ENCODE data around the gene CD59.

CD59 gene

GRCh38 chr11:33743291-33743690, 7.1 kb upstream of the CD59 start:
- in situ Hi-C loops (cut with MboI; ENCODE audit: low sequenced_read_pairs), result loop anchor here (25.0 kb wide), 1 partner anchor 381 kb away; no protein-coding TSS in a partner anchor

- in situ Hi-C loops (cut with MboI; ENCODE audit: low sequenced_read_pairs), result loop anchor here (25.0 kb wide), 1 partner anchor 380 kb away; no protein-coding TSS in a partner anchor
Observed at GRCh38 chr11:33742249-33742851, 6.1 kb upstream of the CD59 start.

- in situ Hi-C loops (cut with MboI; ENCODE audit: low sequenced_read_pairs), result loop anchor here (25.0 kb wide), 1 partner anchor 380 kb away; no protein-coding TSS in a partner anchor
Observed at GRCh38 chr11:33741806-33742205, 5.6 kb upstream of the CD59 start.

- in situ Hi-C loops (cut with MboI; ENCODE audit: low sequenced_read_pairs), result loop anchor here (25.0 kb wide), 1 partner anchor 375 kb away; no protein-coding TSS in a partner anchor
Observed at GRCh38 chr11:33737362-33737821, 1.2 kb upstream of the CD59 start.

GRCh38 chr11:33735271-33736147, 714 bp downstream of the CD59 start:
- in situ Hi-C loops (cut with MboI; ENCODE audit: low sequenced_read_pairs), result loop anchor here (25.0 kb wide), 1 partner anchor 373 kb away; no protein-coding TSS in a partner anchor

GRCh38 chr11:33734441-33735270, 1.6 kb downstream of the CD59 start:
- in situ Hi-C loops (cut with MboI; ENCODE audit: low sequenced_read_pairs), result loop anchor here (25.0 kb wide), 1 partner anchor 372 kb away; no protein-coding TSS in a partner anchor

GRCh38 chr11:33733980-33734379, 2.2 kb downstream of the CD59 start:
- in situ Hi-C loops (cut with MboI; ENCODE audit: low sequenced_read_pairs), result loop anchor here (25.0 kb wide), 1 partner anchor 372 kb away; no protein-coding TSS in a partner anchor

GRCh38 chr11:33731723-33732531, 4.3 kb downstream of the CD59 start:
- in situ Hi-C loops (cut with MboI; ENCODE audit: low sequenced_read_pairs), result loop anchor here (25.0 kb wide), 1 partner anchor 370 kb away; no protein-coding TSS in a partner anchor

GRCh38 chr11:33730716-33731115, 5.5 kb downstream of the CD59 start:
- in situ Hi-C loops (cut with MboI; ENCODE audit: low sequenced_read_pairs), result loop anchor here (25.0 kb wide), 1 partner anchor 368 kb away; no protein-coding TSS in a partner anchor

- in situ Hi-C loops (cut with MboI; ENCODE audit: low sequenced_read_pairs), result loop anchor here (25.0 kb wide), 1 partner anchor 367 kb away; no protein-coding TSS in a partner anchor
Observed at GRCh38 chr11:33729072-33729664, 7.1 kb downstream of the CD59 start.

- in situ Hi-C loops (cut with MboI; ENCODE audit: low sequenced_read_pairs), result loop anchor here (25.0 kb wide), 1 partner anchor 365 kb away; no protein-coding TSS in a partner anchor
Observed at GRCh38 chr11:33727539-33727938, 8.7 kb downstream of the CD59 start.

GRCh38 chr11:33725496-33725895, 10.7 kb downstream of the CD59 start:
- in situ Hi-C loops (cut with MboI; ENCODE audit: low sequenced_read_pairs), result loop anchor here (25.0 kb wide), 1 partner anchor 363 kb away; no protein-coding TSS in a partner anchor

GRCh38 chr11:33724644-33725035, 11.6 kb downstream of the CD59 start:
- in situ Hi-C loops (cut with MboI; ENCODE audit: low sequenced_read_pairs), result loop anchor here (25.0 kb wide), 1 partner anchor 362 kb away; no protein-coding TSS in a partner anchor

GRCh38 chr11:33723238-33723881, 12.9 kb downstream of the CD59 start:
- in situ Hi-C loops (cut with MboI; ENCODE audit: low sequenced_read_pairs), result no loop called here

- in situ Hi-C loops (cut with MboI; ENCODE audit: low sequenced_read_pairs), result no loop called here
Observed at GRCh38 chr11:33722590-33723234, 13.5 kb downstream of the CD59 start.

- in situ Hi-C loops (cut with MboI; ENCODE audit: low sequenced_read_pairs), result no loop called here
Observed at GRCh38 chr11:33721984-33722383, 14.2 kb downstream of the CD59 start.

- in situ Hi-C loops (cut with MboI; ENCODE audit: low sequenced_read_pairs), result no loop called here
Observed at GRCh38 chr11:33721426-33721825, 14.8 kb downstream of the CD59 start.

- in situ Hi-C loops (cut with MboI; ENCODE audit: low sequenced_read_pairs), result no loop called here
Observed at GRCh38 chr11:33719587-33719986, 16.6 kb downstream of the CD59 start.
